ENCODE results near the gene FAM13C.

FAM13C gene

DNA sequence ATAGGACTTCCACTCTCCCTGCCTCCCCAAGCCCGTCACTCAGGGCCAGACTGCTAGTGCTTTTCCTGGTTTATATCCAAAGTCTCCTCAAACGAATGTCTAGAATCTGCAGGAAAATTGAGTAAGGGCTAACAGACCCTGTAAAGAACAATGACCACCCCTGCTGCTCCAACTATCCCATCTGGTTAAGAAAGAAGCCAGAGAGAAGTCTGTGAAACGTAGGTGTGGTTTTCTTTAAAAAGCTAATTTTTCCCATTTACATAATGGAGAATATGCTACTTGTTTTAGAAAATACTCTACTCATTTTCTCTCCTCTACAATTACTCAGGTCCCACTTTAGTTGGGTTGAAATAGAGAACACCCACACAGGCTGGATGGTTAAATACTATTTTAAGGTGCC, 72.5 kb downstream of the FAM13C start:
- TF ChIP-seq TEAD4 (IDR thresholded peaks at IDR 0.05) (no peak), EGR1 (IDR thresholded peaks at IDR 0.05) (no peak), RAD21 (IDR thresholded peaks at IDR 0.05; ENCODE audit: low read depth) (no peak), MAX (IDR thresholded peaks at IDR 0.05) (no peak)

- TF ChIP-seq MAX (IDR thresholded peaks at IDR 0.05) (no peak), NFIC (IDR thresholded peaks at IDR 0.05) (no peak), FOXM1 (IDR thresholded peaks at IDR 0.05; ENCODE audit: borderline replicate concordance, low read depth) (no peak), YY1 (IDR thresholded peaks at IDR 0.05; ENCODE audit: low read depth) (no peak), EGR1 (IDR thresholded peaks at IDR 0.05) (no peak), EP300 (IDR thresholded peaks at IDR 0.05; ENCODE audit: borderline replicate concordance) (no peak), CREB1 (IDR thresholded peaks at IDR 0.05; ENCODE audit: low read depth) (no peak), TAF1 (IDR thresholded peaks at IDR 0.05; ENCODE audit: low read depth) (no peak), RAD21 (IDR thresholded peaks at IDR 0.05; ENCODE audit: low read depth) (no peak), TCF12 (IDR thresholded peaks at IDR 0.05; ENCODE audit: low read depth) (no peak), ZBTB7A (IDR thresholded peaks at IDR 0.05; ENCODE audit: low read depth) (no peak)
- TF ChIP-seq, protein P1, sequence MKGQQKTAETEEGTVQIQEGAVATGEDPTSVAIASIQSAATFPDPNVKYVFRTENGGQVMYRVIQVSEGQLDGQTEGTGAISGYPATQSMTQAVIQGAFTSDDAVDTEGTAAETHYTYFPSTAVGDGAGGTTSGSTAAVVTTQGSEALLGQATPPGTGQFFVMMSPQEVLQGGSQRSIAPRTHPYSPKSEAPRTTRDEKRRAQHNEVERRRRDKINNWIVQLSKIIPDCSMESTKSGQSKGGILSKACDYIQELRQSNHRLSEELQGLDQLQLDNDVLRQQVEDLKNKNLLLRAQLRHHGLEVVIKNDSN (IDR thresholded peaks at IDR 0.05), result no peak
Measured at GRCh38 chr10:59287587-59288255, 74.6 kb downstream of the FAM13C start.

- TF ChIP-seq CEBPB (IDR thresholded peaks at IDR 0.05) (no peak), NFIC (IDR thresholded peaks at IDR 0.05) (no peak), ZBTB7A (IDR thresholded peaks at IDR 0.05; ENCODE audit: low read depth) (no peak), TAF1 (IDR thresholded peaks at IDR 0.05; ENCODE audit: low read depth) (no peak), FOXM1 (IDR thresholded peaks at IDR 0.05; ENCODE audit: borderline replicate concordance, low read depth) (no peak), REST (IDR thresholded peaks at IDR 0.05; ENCODE audit: low read depth) (no peak), EGR1 (IDR thresholded peaks at IDR 0.05) (no peak), YY1 (IDR thresholded peaks at IDR 0.05; ENCODE audit: low read depth) (no peak), RAD21 (IDR thresholded peaks at IDR 0.05; ENCODE audit: low read depth) (no peak), MAX (IDR thresholded peaks at IDR 0.05) (no peak), CREB1 (IDR thresholded peaks at IDR 0.05; ENCODE audit: low read depth) (no peak), EP300 (IDR thresholded peaks at IDR 0.05; ENCODE audit: borderline replicate concordance) (no peak), TEAD4 (IDR thresholded peaks at IDR 0.05) (no peak), TCF12 (IDR thresholded peaks at IDR 0.05; ENCODE audit: low read depth) (no peak)
- TF ChIP-seq, protein P1 (IDR thresholded peaks at IDR 0.05), result no peak
Measured at GRCh38 chr10:59285848-59286247, 76.5 kb downstream of the FAM13C start.

DNA sequence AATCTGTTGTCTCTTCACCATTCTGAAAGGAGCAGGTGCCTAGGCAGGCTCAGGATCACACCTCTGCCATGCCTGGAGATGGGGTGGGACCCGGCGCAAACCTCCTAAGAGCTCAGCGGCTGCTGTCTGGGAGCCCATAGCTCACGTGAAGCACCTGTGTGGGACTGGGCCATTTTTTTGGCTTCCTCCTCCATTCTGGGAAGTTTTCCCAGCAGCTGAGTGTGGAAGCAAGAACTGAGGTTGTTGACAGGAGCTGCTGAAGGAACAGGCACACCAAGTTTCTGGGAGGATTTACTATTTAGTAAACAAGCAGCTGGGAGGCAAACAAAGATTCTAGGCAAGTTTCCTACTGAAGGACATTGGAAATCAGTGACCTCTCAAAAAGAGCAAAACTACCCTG, 77.3 kb downstream of the FAM13C start:
- TF ChIP-seq YY1 (IDR thresholded peaks at IDR 0.05; ENCODE audit: low read depth), result no peak
- TF ChIP-seq, protein P1 (IDR thresholded peaks at IDR 0.05), result no peak
- no peak for TF ChIP-seq RAD21 (IDR thresholded peaks at IDR 0.05; ENCODE audit: low read depth)
- no peak for TF ChIP-seq FOXM1 (IDR thresholded peaks at IDR 0.05; ENCODE audit: borderline replicate concordance, low read depth)
- no peak for TF ChIP-seq NFIC (IDR thresholded peaks at IDR 0.05)
- TF ChIP-seq MAX (IDR thresholded peaks at IDR 0.05), result no peak
- TF ChIP-seq CREB1 (IDR thresholded peaks at IDR 0.05; ENCODE audit: low read depth), result no peak
- no peak for TF ChIP-seq CEBPB (IDR thresholded peaks at IDR 0.05)
- no peak for TF ChIP-seq TCF12 (IDR thresholded peaks at IDR 0.05; ENCODE audit: low read depth)
- no peak for TF ChIP-seq EP300 (IDR thresholded peaks at IDR 0.05; ENCODE audit: borderline replicate concordance)
- TF ChIP-seq TEAD4 (IDR thresholded peaks at IDR 0.05), result no peak
- TF ChIP-seq TAF1 (IDR thresholded peaks at IDR 0.05; ENCODE audit: low read depth), result no peak
- no peak for TF ChIP-seq EGR1 (IDR thresholded peaks at IDR 0.05)
- no peak for TF ChIP-seq ZBTB7A (IDR thresholded peaks at IDR 0.05; ENCODE audit: low read depth)
- TF ChIP-seq REST (IDR thresholded peaks at IDR 0.05; ENCODE audit: low read depth), result no peak

Measured in Ishikawa (cell line).